ENCODE results near the gene ERLEC1.
"Not testable (repeated sequence)": the region's sequence is repeated elsewhere in the genome, so short reads cannot be mapped to it uniquely, and the experiment has no call there.

The ERLEC1 gene

DNA sequence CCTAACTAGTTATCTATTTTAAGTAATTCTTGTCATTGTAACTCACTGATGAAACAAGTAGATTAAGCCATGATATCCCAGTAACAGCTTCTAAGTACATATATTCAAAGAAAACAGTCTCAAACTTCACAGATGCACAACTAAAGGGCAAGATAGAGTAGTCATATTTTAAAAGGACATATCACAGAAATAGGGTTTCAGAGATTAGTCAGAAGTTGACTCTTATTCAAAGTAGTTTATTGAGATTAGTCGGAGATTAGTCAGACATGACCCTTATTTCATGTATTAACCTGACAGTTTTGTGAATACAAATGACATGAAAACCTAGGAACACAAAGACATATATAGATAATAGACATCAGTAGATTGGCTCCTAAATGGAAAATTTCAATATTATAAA, 35.1 kb upstream of the ERLEC1 start:
- TF ChIP-seq, protein P1, sequence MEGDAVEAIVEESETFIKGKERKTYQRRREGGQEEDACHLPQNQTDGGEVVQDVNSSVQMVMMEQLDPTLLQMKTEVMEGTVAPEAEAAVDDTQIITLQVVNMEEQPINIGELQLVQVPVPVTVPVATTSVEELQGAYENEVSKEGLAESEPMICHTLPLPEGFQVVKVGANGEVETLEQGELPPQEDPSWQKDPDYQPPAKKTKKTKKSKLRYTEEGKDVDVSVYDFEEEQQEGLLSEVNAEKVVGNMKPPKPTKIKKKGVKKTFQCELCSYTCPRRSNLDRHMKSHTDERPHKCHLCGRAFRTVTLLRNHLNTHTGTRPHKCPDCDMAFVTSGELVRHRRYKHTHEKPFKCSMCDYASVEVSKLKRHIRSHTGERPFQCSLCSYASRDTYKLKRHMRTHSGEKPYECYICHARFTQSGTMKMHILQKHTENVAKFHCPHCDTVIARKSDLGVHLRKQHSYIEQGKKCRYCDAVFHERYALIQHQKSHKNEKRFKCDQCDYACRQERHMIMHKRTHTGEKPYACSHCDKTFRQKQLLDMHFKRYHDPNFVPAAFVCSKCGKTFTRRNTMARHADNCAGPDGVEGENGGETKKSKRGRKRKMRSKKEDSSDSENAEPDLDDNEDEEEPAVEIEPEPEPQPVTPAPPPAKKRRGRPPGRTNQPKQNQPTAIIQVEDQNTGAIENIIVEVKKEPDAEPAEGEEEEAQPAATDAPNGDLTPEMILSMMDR (IDR thresholded peaks at IDR 0.05; ENCODE audit: insufficient read depth, low read depth, low read length, missing control alignments): no peak
- peak; percentile 53 for DNase-seq (ENCODE audit: low read depth)
- H3K4me3 ChIP-seq (ENCODE audit: low read depth, low read length): no peak overlapping the region

DNA sequence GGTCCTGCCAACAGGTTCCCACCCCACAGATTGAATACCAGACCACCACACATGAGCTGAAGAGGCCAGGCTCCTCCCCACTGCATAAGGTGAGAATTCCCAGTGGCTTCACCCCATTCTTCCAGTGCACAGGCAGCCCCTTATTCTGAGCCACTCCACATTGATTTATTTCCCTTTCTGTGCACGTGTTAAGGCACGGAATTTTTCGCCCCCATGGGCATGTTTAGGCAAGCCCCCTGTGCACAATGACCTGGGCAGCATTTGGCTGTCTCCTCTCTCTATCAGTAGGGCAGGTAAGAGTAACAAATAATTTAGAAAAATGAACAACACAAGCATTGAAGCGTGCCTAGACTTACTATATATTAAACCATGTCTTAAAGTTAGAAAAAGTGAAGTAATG, 34.5 kb upstream of the ERLEC1 start:
- TF ChIP-seq, protein P1 (IDR thresholded peaks at IDR 0.05; ENCODE audit: insufficient read depth, low read depth, low read length, missing control alignments): no peak
- H3K4me3 ChIP-seq (ENCODE audit: low read depth, low read length): no peak overlapping the region
- no peak for DNase-seq (ENCODE audit: low read depth)

DNA sequence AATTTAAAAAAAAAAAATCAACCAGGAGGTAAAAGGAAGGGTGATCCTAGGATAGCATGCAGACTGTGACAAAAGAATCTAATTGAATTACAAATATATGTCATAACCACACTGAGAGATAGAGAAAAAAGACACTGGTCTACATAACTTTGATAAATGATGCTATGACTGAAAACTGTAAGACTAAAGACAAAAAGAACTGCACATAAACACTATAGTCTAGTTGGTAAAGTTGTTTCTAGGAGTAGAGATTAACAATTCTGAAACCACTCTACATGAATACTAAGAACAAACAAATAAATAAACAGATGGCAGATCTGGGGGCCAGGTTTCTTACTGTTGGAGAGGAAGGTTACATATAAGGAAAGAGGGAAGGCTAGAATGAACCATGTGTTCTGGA, 33.8 kb upstream of the ERLEC1 start:
- no peak overlapping the region for H3K4me3 ChIP-seq (ENCODE audit: low read depth, low read length)
- no peak for DNase-seq (ENCODE audit: low read depth)
- TF ChIP-seq, protein P1 (IDR thresholded peaks at IDR 0.05; ENCODE audit: insufficient read depth, low read depth, low read length, missing control alignments): no peak

DNA sequence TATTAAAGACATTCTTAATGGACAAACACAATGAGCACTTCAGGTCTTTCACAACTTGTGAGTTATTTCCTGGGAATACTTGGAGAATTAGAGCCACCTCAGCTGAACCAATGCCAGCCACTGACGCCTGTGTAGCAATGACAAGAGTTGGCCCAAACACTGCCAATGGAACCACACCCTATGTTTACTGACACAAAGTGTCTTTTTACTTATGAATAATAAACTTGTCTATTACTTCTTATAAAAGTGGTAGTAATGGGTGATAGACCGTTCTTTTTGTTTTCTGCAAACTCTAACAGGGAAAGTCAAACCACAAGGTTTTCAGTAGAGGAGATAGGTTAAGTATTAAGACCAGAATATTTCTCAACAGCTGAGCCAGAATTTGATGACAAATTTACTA, 31.7 kb upstream of the ERLEC1 start:
- no peak overlapping the region for H3K4me3 ChIP-seq (ENCODE audit: low read depth, low read length)
- DNase-seq (ENCODE audit: low read depth): no peak
- TF ChIP-seq, protein P1 (IDR thresholded peaks at IDR 0.05; ENCODE audit: insufficient read depth, low read depth, low read length, missing control alignments): no peak

DNA sequence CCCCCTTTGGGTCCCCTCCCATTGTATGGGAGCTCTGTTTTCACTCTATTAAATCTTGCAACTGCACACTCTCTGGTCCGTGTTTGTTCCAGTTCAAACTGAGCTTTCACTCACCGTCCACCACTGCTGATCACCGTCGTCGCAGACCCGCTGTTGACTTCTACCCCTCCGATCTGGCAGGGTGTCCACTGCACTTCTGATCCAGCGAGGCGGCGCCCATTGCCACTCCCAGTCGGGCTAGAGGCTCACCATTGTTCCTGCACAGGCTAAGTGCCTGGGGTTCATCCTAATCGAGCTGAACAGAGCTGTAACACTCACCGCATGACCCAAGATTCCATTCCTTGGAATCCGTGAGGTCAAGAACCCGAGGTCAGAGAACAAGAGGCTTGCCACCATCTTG, 30.2 kb upstream of the ERLEC1 start:
- TF ChIP-seq, protein P1 (IDR thresholded peaks at IDR 0.05; ENCODE audit: insufficient read depth, low read depth, low read length, missing control alignments): no peak
- DNase-seq (ENCODE audit: low read depth): no peak
- no peak overlapping the region for H3K4me3 ChIP-seq (ENCODE audit: low read depth, low read length)

DNA sequence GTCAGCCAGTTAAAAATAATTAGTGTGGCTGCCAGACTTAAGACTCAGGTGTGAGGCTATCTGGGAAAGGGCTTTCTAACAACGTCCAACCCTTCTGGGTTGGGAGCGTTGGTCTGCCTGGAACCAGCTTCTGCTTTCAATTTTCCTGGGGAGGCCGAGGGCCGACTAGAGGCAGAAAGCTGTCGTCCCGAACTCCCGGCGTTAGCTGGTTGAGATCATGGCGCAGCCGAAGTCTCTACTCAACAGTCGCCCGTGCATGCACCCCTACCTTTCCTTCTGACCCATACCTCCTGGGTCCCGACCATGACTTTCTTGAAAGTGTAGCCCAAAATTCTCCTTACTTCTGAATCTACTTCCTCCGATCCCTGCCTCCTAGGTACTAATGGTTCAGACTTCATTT, 29.6 kb upstream of the ERLEC1 start:
- not testable (repeated sequence) for DNase-seq (ENCODE audit: low read depth); H3K4me3 ChIP-seq (ENCODE audit: low read depth, low read length)

DNA sequence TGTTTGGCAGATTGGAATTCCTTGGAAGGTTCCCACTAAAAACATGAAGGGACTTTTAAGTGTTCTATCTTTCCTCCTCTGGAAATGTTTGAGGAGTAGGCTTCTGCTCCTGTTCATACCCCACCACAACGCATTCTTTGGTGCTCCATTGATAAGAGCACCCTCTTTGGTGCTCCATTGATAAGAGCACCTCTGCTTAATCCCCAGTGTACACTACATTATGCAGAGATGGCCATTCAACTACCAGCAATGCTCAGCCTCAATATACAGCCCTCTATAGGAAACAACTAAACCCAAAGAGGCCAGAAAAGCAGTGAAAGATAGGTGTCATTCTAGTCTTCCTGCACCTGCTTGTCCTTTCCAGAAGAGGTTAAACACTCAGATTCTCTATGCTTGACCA, 21.1 kb upstream of the ERLEC1 start:
- no peak overlapping the region for H3K4me3 ChIP-seq (ENCODE audit: low read depth, low read length)
- TF ChIP-seq, protein P1 (IDR thresholded peaks at IDR 0.05; ENCODE audit: insufficient read depth, low read depth, low read length, missing control alignments): no peak
- DNase-seq (ENCODE audit: low read depth): no peak

All from GM12865 (cell line).